Measurements from ENCODE around the gene COL3A1.

COL3A1 gene

DNA sequence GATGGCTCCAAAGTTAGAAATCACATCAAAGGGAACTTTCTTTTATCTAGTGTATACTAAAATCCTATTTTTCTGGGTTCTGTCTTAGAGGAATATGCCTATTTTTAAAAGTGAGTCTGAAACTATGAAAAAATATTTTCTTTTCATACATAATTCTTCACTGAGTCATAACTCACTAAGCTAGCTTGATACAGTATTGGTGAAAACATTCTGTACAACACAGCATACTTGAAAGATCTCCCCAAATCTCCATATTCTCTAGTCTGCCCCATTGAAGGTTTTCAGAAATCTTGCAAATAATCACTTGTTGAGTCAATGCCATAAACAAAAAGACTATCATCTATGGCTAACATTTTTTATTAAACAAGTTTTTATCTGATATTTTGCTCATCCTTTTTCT lies 44.5 kb downstream of the COL3A1 start:
- DNase-seq: no peak

DNA sequence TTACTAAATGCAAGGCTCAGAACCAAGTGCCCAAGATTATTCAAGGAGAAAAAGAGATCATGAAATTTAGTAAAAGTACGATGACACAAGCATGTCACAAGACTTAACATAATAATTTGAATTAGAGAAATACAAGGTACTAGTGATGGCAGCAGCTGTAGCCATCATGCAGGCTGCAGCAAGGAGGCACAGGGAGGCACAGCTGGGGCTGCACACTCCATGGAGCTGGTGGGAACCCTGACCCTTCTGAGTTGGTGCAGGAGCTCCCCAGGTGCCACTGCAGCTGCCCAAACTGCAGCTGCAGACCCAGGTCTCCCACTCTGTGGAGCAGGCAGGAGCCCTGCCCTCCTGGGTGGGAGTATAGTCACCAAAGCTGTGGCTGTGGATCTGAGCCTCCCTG lies 46.0 kb downstream of the COL3A1 start:
- DNase-seq: no peak

DNA sequence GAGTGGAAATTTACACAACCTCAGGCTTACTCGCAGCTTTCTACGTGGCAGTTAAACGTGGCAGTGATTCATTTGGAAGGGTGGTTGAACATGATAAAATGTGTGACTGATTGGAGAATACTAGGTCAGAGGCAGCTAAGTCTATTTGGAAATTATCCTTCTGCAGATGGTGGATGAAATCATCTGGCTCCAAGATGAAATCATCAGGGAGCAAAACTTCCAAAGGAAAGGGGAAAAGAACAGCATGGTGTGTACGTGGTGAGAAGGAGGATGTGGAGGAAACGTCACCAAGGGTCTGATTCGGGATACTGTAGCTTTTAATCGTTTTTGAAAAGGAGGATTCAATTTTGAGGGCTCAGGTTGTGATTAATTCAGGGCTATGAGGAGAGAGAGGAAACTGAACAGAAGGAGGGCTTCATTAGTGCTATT lies 47.9 kb downstream of the COL3A1 start:
- no peak for DNase-seq

DNA sequence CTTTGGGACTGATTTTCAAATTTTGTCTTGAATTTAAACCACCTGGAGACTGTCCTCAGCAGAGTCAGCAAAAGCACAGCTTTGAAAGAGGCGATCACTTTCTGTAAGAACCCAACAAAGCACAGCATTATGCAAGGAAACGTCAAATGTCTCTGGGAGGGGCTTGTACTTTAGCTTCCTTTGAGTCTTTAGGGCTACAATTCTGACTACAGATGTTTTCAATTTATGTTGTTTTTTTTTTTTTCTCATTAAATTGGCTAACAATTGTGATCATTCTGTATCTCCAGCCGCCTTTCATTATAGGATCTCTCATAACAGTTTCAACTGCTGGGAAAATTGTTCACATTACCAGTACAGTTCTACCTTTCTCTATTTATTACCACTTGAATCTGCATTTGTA lies 48.3 kb downstream of the COL3A1 start:
- no peak for DNase-seq

DNA sequence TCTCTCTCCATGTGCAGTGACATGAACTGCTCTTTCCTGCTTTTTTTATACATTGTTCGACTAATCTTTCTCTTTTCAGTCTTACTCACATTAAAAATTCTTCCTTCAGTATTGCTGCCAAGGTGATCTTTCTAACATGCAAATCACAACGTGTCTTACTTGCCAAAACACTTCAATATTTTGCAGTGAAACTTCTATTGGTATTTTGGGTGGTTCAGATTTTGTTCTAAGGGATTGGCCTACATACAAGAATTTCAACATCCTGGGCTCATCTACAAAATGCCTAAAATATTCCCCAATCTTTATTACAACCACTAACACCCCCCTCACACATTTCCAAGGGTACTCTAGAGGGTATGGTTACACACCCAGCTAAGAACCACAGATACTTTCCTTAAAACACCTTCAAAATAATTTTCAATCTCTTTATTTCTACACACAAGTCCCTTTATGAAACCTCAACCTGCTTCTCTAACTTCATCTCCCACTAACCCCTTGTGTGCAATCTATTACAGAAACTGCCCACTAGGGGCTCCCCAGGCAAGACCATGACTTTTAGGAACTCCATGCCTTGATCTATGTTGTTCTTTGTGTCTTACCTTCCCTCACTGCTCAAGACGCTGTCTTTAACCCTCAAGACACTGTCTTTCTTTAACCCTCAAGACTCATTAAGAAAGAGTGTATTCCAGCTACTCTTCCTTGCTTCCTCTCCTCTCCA lies 50.9 kb downstream of the COL3A1 start:
- DNase-seq: no peak

DNA sequence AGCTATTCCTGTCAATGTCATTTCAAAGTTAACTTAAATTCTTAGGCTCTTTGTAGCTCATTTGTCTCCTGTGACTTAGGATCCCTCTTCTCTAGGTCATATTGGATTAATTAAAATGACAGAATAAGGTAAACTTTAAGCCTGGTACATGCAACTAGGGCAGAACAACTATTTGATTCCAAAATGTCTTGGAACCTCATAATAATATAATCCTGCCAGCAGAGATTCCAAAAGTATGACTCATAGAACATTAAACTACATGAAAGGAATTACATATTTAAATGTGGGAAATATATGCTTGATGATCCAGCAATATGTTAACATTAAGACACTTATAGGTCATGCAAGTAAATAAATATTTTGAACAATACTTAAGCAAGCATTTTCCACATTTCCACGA lies 63.3 kb downstream of the COL3A1 start:
- no peak for DNase-seq

DNA sequence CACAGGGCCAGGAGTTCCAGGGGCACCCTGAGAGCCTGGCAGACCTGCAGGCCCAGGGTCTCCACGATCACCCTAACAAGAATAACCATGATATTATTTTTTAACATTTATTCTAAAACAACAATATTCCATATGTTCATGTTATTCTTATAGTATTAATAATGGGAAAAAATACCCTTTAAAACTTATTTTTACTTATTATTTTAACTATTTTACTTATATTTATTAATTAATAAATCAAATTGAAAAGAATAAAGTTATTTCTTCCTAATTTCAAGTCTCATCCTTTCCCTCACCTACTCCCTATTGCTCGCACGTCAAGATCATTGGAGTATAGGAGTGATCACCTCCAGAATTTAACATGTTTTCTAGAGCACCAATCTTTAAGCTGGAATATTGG lies 71.7 kb downstream of the COL3A1 start:
- no peak for DNase-seq

DNA sequence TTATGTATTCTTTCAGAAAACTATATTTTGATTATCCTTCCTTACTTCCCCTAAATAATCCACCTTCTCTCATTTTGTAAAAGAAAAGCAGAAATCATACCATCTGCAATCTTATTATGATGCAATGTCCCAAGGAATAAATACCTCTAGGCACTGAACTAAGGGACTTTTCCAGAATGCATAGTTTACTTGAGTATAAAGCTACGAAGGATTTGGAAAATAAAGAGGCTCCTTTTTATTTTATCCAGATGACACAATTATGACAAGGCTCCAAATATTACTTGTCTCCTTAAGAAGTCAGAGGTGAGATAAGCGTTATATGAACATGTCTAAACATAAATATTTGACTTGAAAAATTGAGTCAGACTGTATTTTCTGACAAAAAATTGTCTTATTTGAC lies 72.1 kb downstream of the COL3A1 start:
- DNase-seq: no peak

DNA sequence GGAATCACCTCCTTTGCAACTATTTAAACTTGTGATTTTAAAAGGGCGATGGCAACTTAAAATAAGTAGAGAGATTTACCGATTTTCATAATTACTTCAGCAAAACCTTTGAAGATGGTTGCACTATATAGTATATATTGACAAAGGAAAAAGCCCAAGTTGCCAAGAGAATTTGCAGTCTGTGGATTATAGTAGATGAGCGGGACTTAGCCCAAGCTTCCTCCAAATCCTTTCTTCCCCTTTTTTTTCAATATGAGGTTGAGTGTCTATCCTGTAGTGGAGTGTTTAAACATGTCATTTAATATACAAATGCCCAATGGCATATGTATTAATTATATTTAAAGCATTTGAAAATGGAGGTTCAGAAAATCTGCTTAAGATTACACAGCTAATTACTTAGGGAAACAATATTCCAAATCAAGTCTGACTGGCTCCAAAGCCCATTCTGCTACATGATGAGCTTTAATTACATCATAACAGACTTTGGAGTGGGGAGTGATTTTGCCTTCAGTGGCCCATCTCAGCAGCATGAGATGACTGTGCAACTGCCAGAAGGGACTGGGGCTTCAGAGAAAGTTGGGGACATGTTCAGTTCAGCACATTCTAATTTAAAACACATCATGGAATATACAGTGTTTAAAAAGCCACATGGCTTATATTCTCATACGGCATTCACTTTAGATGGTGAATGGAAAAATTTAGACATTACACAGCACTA lies 73.2 kb downstream of the COL3A1 start:
- DNase-seq: no peak

DNA sequence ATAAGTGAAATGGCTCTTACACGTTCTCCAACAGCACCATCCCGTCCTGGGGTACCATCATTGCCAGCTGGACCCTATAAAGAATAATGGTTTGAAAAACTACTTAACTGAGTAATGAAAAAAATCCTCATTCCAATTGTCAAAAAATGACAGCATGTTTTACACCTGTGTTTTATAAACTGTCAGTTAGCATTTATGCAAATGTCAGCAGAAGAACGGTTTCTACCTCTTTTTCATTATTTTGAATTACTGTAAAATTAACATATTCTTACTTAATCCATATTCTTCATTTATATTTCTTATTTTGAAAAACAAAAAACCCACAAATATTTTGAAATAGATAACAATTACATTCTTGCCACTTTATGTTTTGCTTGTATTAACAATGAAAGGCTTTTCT lies 74.0 kb downstream of the COL3A1 start:
- no peak for DNase-seq

DNA sequence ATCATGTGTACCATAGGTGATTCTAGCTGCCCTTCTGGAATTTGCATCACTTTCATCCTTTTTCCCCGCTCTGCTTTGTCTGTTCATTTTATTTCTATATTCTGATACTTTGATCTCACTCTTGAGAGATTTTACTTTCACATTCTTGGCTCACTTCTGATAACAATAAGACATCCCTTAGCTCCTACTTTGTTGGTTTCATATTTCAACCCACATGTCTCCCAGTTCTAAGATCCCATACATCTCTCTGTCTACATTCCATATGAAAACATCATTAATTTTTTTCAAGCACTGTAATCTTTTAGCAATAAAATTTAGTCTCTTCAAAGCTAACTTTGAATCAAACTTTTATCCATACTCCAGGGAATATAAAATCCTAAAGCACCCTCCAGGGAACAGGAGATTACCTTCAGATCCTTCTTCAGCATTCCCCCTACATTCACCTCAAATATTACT lies 75.6 kb downstream of the COL3A1 start:
- no peak for DNase-seq

DNA sequence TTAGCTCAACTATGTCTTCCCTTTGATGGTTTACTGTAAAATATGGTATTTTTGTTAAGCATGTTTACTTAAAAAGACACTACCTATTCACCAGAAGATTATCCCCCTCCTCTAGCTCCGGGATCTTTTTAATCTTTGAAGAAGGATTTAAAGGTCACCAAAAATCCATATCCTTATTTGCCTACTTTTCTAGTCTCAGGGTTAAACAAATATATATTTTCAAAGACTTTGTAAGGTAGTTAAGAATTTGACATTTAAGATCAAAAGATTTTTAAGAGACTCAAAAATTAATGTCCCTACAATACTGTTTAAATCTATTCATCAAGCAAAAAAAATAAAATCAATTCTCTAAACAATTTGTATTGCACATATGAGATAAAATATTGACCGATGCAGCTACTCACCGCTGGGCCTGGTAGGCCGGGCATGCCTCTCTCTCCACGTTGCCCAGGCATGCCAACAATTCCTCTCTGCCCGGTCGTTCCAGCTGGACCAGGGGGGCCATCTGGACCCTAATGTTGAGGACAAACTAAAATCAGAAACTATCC lies 76.1 kb downstream of the COL3A1 start:
- no peak for DNase-seq

DNA sequence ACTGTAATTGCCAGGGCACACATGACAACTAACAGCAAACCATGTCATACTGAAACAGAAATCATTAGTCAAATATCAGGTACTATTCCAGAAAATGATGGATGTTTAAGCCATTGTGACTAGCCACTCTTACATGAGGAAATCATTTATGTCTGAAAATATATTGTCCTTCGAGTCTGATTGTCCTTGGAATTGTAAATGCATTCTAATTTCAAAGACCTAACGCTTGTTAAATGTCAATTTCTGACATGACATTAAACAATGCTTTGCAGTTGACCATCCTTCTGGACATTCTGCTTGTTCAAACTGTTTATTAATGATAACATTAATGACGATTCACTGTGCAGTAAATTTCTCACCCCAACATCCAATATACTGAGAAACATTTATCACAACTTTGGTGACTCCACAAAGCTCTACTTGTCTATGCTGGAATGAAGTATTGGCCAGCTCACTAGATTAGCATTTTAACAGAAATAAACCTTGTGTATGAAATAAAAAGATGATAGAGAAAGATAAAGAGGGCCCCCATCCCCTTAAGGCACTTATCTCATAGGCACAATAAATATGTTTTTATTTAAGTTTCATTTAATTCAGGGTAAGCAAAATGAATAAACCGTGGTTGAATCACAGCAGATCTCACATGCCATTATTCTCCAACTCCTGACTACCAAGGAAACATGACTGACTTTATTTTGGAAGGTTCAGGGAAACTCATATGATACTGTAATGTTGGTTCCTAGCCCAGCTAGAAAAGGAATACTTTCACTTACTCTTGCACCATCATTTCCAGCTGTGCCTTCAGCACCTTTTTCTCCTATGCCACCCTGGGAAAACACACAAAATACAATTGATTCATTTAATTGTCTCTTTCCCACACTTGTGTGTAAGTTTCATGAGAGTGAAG lies 82.3 kb downstream of the COL3A1 start:
- no peak for DNase-seq

DNA sequence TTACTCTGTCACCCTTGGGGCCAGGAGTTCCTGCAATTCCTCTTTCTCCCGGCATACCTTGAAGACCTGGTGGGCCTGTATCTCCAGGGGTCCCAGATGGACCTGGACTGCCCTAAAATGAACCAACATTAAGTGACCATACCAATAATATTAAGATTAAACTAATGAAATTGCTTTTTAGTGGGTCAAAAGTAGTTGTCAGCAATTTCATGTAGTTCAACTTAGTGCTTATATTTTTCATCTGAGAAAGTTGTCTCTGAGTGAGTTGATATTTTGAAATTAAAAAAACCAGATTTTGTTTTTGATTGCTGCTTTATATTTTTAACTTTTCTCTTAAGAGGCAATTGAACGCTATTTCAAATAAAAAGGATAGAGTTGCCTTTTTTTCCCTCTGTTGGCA lies 83.1 kb downstream of the COL3A1 start:
- no peak for DNase-seq

DNA sequence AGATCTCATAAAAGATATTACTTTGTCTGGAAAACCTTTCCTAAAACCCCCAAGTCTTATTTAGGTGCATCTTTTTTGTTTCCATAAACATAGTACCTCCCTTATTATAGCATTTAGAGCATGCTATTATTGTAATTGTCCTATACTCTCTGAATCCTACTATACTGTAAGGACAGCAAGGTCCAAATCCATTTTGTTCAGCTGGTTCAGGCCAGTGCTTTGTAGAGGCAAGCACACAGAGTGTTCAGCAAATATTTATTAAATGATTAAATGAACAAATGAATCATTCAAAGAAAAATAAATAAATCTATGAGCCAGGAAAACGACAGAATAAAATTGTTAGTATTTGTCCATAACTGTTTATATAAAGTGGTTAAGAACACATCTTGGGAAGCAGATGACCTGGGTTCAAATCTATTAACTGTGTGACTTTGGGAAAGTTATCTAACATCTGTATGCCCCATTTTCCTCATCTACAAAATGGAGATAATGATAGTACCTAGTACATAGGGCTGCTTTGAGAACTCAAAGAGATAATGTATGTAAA lies 86.0 kb downstream of the COL3A1 start:
- no peak for DNase-seq
